GM21367 (cell line): ENCODE data around the gene UNC50.

ENCODE experiments used
- ATAC-seq: cut with Tn5 transposase; IDR thresholded peaks from one replicate; pipeline ENCODE4 v1.9.1; 2021; ENCODE audit not compliant: unreplicated experiment

The UNC50 gene

GRCh38 chr2:98608116-98608961 is at the start of gene UNC50, which contains the start of gene COA5:
UNC50 (plus strand) TSS chr2:98608589; CDS start chr2:98609760, 1,171 bp downstream.
COA5 (minus strand) TSS chr2:98608512; CDS start chr2:98608405, 107 bp downstream.
- peak; percentile 75 for ATAC-seq

GRCh38 chr2:98558852-98559530 is 49.4 kb upstream of the UNC50 start:
- ATAC-seq, result no peak

- ATAC-seq, result no peak
These were observed 48.8 kb upstream of the UNC50 start for GRCh38 chr2:98559581-98559980.

GRCh38 chr2:98560256-98560771 is 48.1 kb upstream of the UNC50 start:
- no peak for ATAC-seq

- no peak for ATAC-seq
These were observed 47.4 kb upstream of the UNC50 start for GRCh38 chr2:98561018-98561417.

- ATAC-seq, result no peak
These were observed 46.3 kb upstream of the UNC50 start for GRCh38 chr2:98561902-98562695.

GRCh38 chr2:98563394-98563793 is 45.0 kb upstream of the UNC50 start:
- ATAC-seq, result no peak

GRCh38 chr2:98564541-98565132 is 43.8 kb upstream of the UNC50 start:
- no peak for ATAC-seq

GRCh38 chr2:98565286-98565860 is 43.0 kb upstream of the UNC50 start:
- no peak for ATAC-seq

GRCh38 chr2:98565941-98566340 is 42.4 kb upstream of the UNC50 start:
- ATAC-seq, result no peak

- no peak for ATAC-seq
These were observed 40.0 kb upstream of the UNC50 start for GRCh38 chr2:98568161-98568956.

GRCh38 chr2:98569197-98569793 is 39.1 kb upstream of the UNC50 start:
- no peak for ATAC-seq

GRCh38 chr2:98569915-98570314 is 38.5 kb upstream of the UNC50 start:
- no peak for ATAC-seq

GRCh38 chr2:98570356-98570755 is 38.0 kb upstream of the UNC50 start:
- no peak for ATAC-seq

GRCh38 chr2:98571121-98571701 is 37.2 kb upstream of the UNC50 start:
- ATAC-seq, result no peak

GRCh38 chr2:98571796-98572195 is 36.6 kb upstream of the UNC50 start:
- ATAC-seq, result no peak

- ATAC-seq, result no peak
These were observed 36.2 kb upstream of the UNC50 start for GRCh38 chr2:98572211-98572610.

GRCh38 chr2:98572676-98573075 is 35.7 kb upstream of the UNC50 start:
- ATAC-seq, result no peak

- no peak for ATAC-seq
These were observed 35.0 kb upstream of the UNC50 start for GRCh38 chr2:98573426-98573825.
